ENCODE results near the gene COX17.

COX17 gene

GRCh38 chr3:119642746-119643473 lies 34.3 kb downstream of the COX17 start:
- DNase-seq: peak; percentile 45

GRCh38 chr3:119641416-119641815 lies 35.8 kb downstream of the COX17 start:
- DNase-seq: no peak

GRCh38 chr3:119639494-119640350 lies 37.5 kb downstream of the COX17 start:
- DNase-seq: peak; percentile 24

GRCh38 chr3:119637679-119638477 lies 39.3 kb downstream of the COX17 start:
- peak; percentile 75 for DNase-seq

- no peak for DNase-seq
These were observed 40.2 kb downstream of the COX17 start for GRCh38 chr3:119636891-119637611.

- DNase-seq: no peak
These were observed 41.0 kb downstream of the COX17 start for GRCh38 chr3:119636249-119636648.

GRCh38 chr3:119635719-119636118 lies 41.5 kb downstream of the COX17 start:
- no peak for DNase-seq

- DNase-seq: no peak
These were observed 44.4 kb downstream of the COX17 start for GRCh38 chr3:119632829-119633228.

- DNase-seq: no peak
These were observed 45.0 kb downstream of the COX17 start for GRCh38 chr3:119632216-119632615.

- no peak for DNase-seq
These were observed 45.7 kb downstream of the COX17 start for GRCh38 chr3:119631516-119631915.

- no peak for DNase-seq
These were observed 46.3 kb downstream of the COX17 start for GRCh38 chr3:119630880-119631329.

GRCh38 chr3:119630128-119630879 lies 46.9 kb downstream of the COX17 start:
- DNase-seq: peak; percentile 59

- no peak for DNase-seq
These were observed 48.3 kb downstream of the COX17 start for GRCh38 chr3:119628816-119629445.

GRCh38 chr3:119628390-119628789 lies 48.8 kb downstream of the COX17 start:
- DNase-seq: no peak

GRCh38 chr3:119627461-119627860 lies 49.7 kb downstream of the COX17 start:
- no peak for DNase-seq

GRCh38 chr3:119626196-119626595 lies 51.0 kb downstream of the COX17 start:
- no peak for DNase-seq

- no peak for DNase-seq
These were observed 51.6 kb downstream of the COX17 start for GRCh38 chr3:119625451-119626153.

- DNase-seq: no peak
These were observed 53.0 kb downstream of the COX17 start for GRCh38 chr3:119624002-119624720.

- no peak for DNase-seq
These were observed 56.3 kb downstream of the COX17 start for GRCh38 chr3:119620899-119621298.
